Measurements from ENCODE around the gene WSB1. TPM values are rescaled to one million over a fixed set of nuclear protein-coding genes. Genes with fewer than 3 reads are reported as not detected.

Gene WSB1
- total RNA-seq, 1 experiment from 2014 or later: 60.7 TPM

- no peak for TF ChIP-seq CTCF (IDR thresholded peaks at IDR 0.05; ENCODE audit: unreplicated experiment)
- DNase-seq: no peak
- no peaks in the 10 kb centered on the region for H3K27me3 Mint-ChIP-seq (ENCODE audit: unreplicated experiment)
- peaks cover 44% of the 10 kb centered on the region for H3K36me3 Mint-ChIP-seq (ENCODE audit: insufficient read depth, unreplicated experiment)
- no TSS peak for BruUV-seq (replicated peaks)
- H3K9me3 Mint-ChIP-seq (ENCODE audit: low read depth, unreplicated experiment): no peaks in the 10 kb centered on the region
- intact Hi-C loops (cut with micrococcal nuclease; ENCODE audit: unreplicated experiment): no loop called here
- no peak overlapping the region for H3K27ac Mint-ChIP-seq (ENCODE audit: unreplicated experiment)
- CTCF ChIA-PET: interaction anchor here (0.9 to 2.0 kb wide), 2 partner anchors 14 to 22 kb away, joined by 3 to 6 read pairs; no protein-coding TSS in a partner anchor
- no peak overlapping the region for H3K4me3 Mint-ChIP-seq (ENCODE audit: low read depth, unreplicated experiment)
- H3K4me1 Mint-ChIP-seq (ENCODE audit: low read depth, unreplicated experiment): peaks cover 32% of the 10 kb centered on the region
These were observed 24.7 kb downstream of the WSB1 start for GRCh38 chr17:27318633-27319032.

GRCh38 chr17:27319541-27320221 lies 25.8 kb downstream of the WSB1 start:
- CTCF ChIA-PET: no interaction called here
- Mint-ChIP-seq H3K36me3 (ENCODE audit: insufficient read depth, unreplicated experiment) (peaks cover 36% of the 10 kb centered on the region), H3K9me3 (ENCODE audit: low read depth, unreplicated experiment) (no peaks in the 10 kb centered on the region), H3K27me3 (ENCODE audit: unreplicated experiment) (no peaks in the 10 kb centered on the region), H3K4me3 (ENCODE audit: low read depth, unreplicated experiment) (no peak overlapping the region), H3K4me1 (ENCODE audit: low read depth, unreplicated experiment) (peaks cover 38% of the 10 kb centered on the region), H3K27ac (ENCODE audit: unreplicated experiment) (no peak overlapping the region)
- BruUV-seq (replicated peaks): no TSS peak
- intact Hi-C loops (cut with micrococcal nuclease; ENCODE audit: unreplicated experiment): no loop called here
- no peak for TF ChIP-seq CTCF (IDR thresholded peaks at IDR 0.05; ENCODE audit: unreplicated experiment)
- DNase-seq: no peak

GRCh38 chr17:27320222-27320560 lies 26.3 kb downstream of the WSB1 start:
- Mint-ChIP-seq H3K27ac (ENCODE audit: unreplicated experiment) (peak overlapping the region; percentile 14), H3K4me3 (ENCODE audit: low read depth, unreplicated experiment) (no peak overlapping the region)

GRCh38 chr17:27321372-27321771 lies 27.5 kb downstream of the WSB1 start:
- intact Hi-C loops (cut with micrococcal nuclease; ENCODE audit: unreplicated experiment): no loop called here
- Mint-ChIP-seq H3K4me1 (ENCODE audit: low read depth, unreplicated experiment) (peaks cover 48% of the 10 kb centered on the region), H3K27ac (ENCODE audit: unreplicated experiment) (no peak overlapping the region), H3K9me3 (ENCODE audit: low read depth, unreplicated experiment) (no peaks in the 10 kb centered on the region), H3K36me3 (ENCODE audit: insufficient read depth, unreplicated experiment) (peaks cover 22% of the 10 kb centered on the region), H3K4me3 (ENCODE audit: low read depth, unreplicated experiment) (no peak overlapping the region), H3K27me3 (ENCODE audit: unreplicated experiment) (no peaks in the 10 kb centered on the region)
- CTCF ChIA-PET: no interaction called here
- BruUV-seq (replicated peaks): TSS peak; percentile 15
- DNase-seq: no peak
- TF ChIP-seq CTCF (IDR thresholded peaks at IDR 0.05; ENCODE audit: unreplicated experiment): no peak

More at GRCh38 chr17:27320222-27320560, 26.3 kb downstream of the WSB1 start:
- DNase-seq: no peak
- intact Hi-C loops (cut with micrococcal nuclease; ENCODE audit: unreplicated experiment): no loop called here
- CTCF ChIA-PET: no interaction called here
- Mint-ChIP-seq H3K9me3 (ENCODE audit: low read depth, unreplicated experiment) (no peaks in the 10 kb centered on the region), H3K27me3 (ENCODE audit: unreplicated experiment) (no peaks in the 10 kb centered on the region), H3K4me1 (ENCODE audit: low read depth, unreplicated experiment) (peaks cover 38% of the 10 kb centered on the region), H3K36me3 (ENCODE audit: insufficient read depth, unreplicated experiment) (peaks cover 31% of the 10 kb centered on the region)
- no TSS peak for BruUV-seq (replicated peaks)
- TF ChIP-seq CTCF (IDR thresholded peaks at IDR 0.05; ENCODE audit: unreplicated experiment): no peak

Measured in Calu3 (cell line).